HepG2 (cell line): Measurements from ENCODE around the gene HIVEP2. TPM values are rescaled to one million over a fixed set of nuclear protein-coding genes. Genes with fewer than 3 reads are reported as not detected.

Source experiments
- ATF7 ChIP-seq, 2 experiments: fragments of 450-650 bp in 1 of 2; sonication (generic) in 1 of 2; formaldehyde crosslinking in 1 of 2; IDR thresholded peaks; 2 replicates each; pipeline versions ENCODE4 v1.4.0 to v1.6.1; 2016 to 2020; ENCODE audit warnings: antibody characterized with exemption in 1 of 2, mild to moderate bottlenecking in 1 of 2, missing genetic modification reagents in 1 of 2
- CREB1 ChIP-seq, 2 experiments: fragments of 450-650 bp in 1 of 2; IDR thresholded peaks; 2 replicates each; pipeline ENCODE4 v1.6.1; 2016 to 2017; ENCODE audit warnings: control low read depth in 1 of 2, mild to moderate bottlenecking in 1 of 2, missing compliant biosample characterization in 1 of 2, missing genetic modification characterization in 1 of 2
- FOSL1 ChIP-seq: sonication (generic); formaldehyde crosslinking; IDR thresholded peaks from 2 replicates; pipeline ENCODE4 v1.9.0; 2021; ENCODE audit warnings: missing genetic modification reagents, borderline replicate concordance
- GABPA ChIP-seq, 2 experiments: IDR thresholded peaks; 2 replicates each; pipeline ENCODE4 v1.6.1; 2011 to 2016; ENCODE audit warnings: low read depth in 2 of 2, low read length in 1 of 2, missing biosample characterization in 1 of 2, missing genetic modification characterization in 1 of 2
- GATAD2A ChIP-seq: IDR thresholded peaks from 2 replicates; pipeline ENCODE4 v1.6.1; 2016
- HMG20A ChIP-seq: IDR thresholded peaks from 2 replicates; pipeline ENCODE4 v1.6.1; 2016; ENCODE audit warnings: borderline replicate concordance
- MNT ChIP-seq: fragments of 450-650 bp; IDR thresholded peaks from 2 replicates; pipeline ENCODE4 v1.6.1; 2016
- NCOA5 ChIP-seq: sonication (generic); formaldehyde crosslinking; IDR thresholded peaks from 2 replicates; pipeline ENCODE4 v1.4.0; 2020; ENCODE audit warnings: missing genetic modification reagents
- PAXIP1 ChIP-seq: sonication (generic); formaldehyde crosslinking; conservative IDR thresholded peaks from 2 replicates; pipeline ENCODE4 v1.4.0; 2020; ENCODE audit warnings: mild to moderate bottlenecking, missing genetic modification reagents, moderate library complexity
- RXRB ChIP-seq: IDR thresholded peaks from 2 replicates; pipeline ENCODE4 v1.6.1; 2016; ENCODE audit warnings: borderline replicate concordance, missing genetic modification reagents, missing compliant biosample characterization
- SAP130 ChIP-seq: IDR thresholded peaks from 2 replicates; pipeline ENCODE4 v1.6.1; 2016; ENCODE audit warnings: low read depth
- SOX5 ChIP-seq: IDR thresholded peaks from 2 replicates; pipeline ENCODE4 v1.6.1; 2016; ENCODE audit warnings: borderline replicate concordance
- SOX6 ChIP-seq, 2 experiments: fragments of 450-650 bp in 1 of 2; sonication (generic) in 1 of 2; formaldehyde crosslinking in 1 of 2; IDR thresholded peaks; 2 replicates each; pipeline versions ENCODE4 v1.4.0 to v1.6.1; 2017 to 2020; ENCODE audit warnings: antibody characterized with exemption in 1 of 2, mild to moderate bottlenecking in 1 of 2, missing genetic modification reagents in 1 of 2
- ZBTB21 ChIP-seq: sonication (generic); formaldehyde crosslinking; IDR thresholded peaks from 2 replicates; pipeline ENCODE4 v1.4.0; 2020; ENCODE audit warnings: missing genetic modification reagents
- ZNF468 ChIP-seq: sonication (generic); formaldehyde crosslinking; IDR thresholded peaks from 2 replicates; pipeline ENCODE4 v1.8.0; 2022; ENCODE audit warnings: mild to moderate bottlenecking, moderate library complexity, missing genetic modification reagents
- ZNF619 ChIP-seq: sonication (generic); formaldehyde crosslinking; IDR thresholded peaks from 2 replicates; pipeline ENCODE4 v1.4.0; 2020; ENCODE audit warnings: mild to moderate bottlenecking, missing genetic modification reagents
- ZNF878 ChIP-seq: sonication (generic); formaldehyde crosslinking; IDR thresholded peaks from 2 replicates; pipeline ENCODE4 v1.8.1; 2023; ENCODE audit warnings: mild to moderate bottlenecking, missing genetic modification reagents, moderate library complexity
- polyA plus RNA-seq, 8 experiments: library from polyadenylated mRNA; depleted of rRNA in 3 of 8; stranded (reverse) in 7 of 8; unstranded in 1 of 8; fragments of >200 nt; fragmentation: Illumina TruSeq in 4 of 8; extraction: Trizol in 4 of 8; gene quantifications; 2 replicates each; pipeline versions ENCODE4 v1.2.1 to v1.2.3, GENCODE V29; 2011 to 2016; ENCODE audit warnings: low read depth in 4 of 8, missing spikeins in 1 of 8, mixed read lengths in 1 of 8; ENCODE audit not compliant: insufficient read depth in 1 of 8
- total RNA-seq, 5 experiments: library from RNA; depleted of rRNA; stranded (reverse); fragments of >200 nt; fragmentation: Illumina TruSeq; extraction: Trizol; gene quantifications; 2 replicates each; pipeline ENCODE4 v1.2.3, GENCODE V29; 2016; ENCODE audit warnings: low read depth in 1 of 5
- TF ChIP-seq, protein P1 (sequence below): IDR thresholded peaks from 2 replicates; pipeline ENCODE4 v1.4.0; 2020; ENCODE audit warnings: mild to moderate bottlenecking, missing genetic modification reagents
- TF ChIP-seq, protein P2 (sequence below): sonication (generic); formaldehyde crosslinking; IDR thresholded peaks from 2 replicates; pipeline ENCODE4 v1.8.1; 2023; ENCODE audit warnings: mild to moderate bottlenecking, moderate library complexity, missing genetic modification reagents

The HIVEP2 gene
- total and polyA plus RNA-seq, 2 of the 13 experiments (the other 11 are each of a cell fraction or from before 2014, with no cell fraction given), result 3.4 to 12.9 TPM

DNA sequence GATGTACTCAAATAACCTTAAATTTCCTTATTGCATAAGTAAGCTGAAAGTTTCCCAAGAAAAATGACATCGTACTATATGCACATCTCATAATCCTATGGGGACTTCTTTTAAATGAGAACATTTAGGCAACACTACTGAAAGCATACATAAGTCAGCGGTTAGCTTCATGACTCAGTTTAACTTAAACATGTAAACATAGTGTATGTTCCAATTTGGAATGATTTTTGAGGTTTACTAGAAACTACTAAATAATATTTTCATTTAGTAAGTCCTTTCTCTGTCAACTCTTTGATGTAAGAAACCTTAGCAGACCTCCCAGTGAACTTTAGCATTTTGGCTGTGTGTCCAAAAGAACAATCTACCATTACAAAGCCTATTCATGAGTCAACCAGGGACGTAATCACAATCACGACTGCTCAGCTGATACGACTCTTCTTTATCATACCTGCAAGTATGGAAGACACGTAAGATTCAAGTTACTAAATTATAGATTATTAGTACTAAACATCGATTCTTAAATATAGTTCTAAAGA is 19.3 kb downstream of the HIVEP2 start (continued):
- TF ChIP-seq MNT, result no peak
- TF ChIP-seq FOSL1 (CRISPR knock-in tag), result peak; percentile 38; the same call in 1 of the 2 replicates
- TF ChIP-seq ZNF619 (CRISPR knock-in tag), result no peak
- peak; percentile 34; the same call in 1 of the 2 replicates for TF ChIP-seq ATF7 (IDR thresholded peaks at IDR 0.05)
- TF ChIP-seq ATF7 (CRISPR knock-in tag; IDR thresholded peaks at IDR 0.05), result no peak
- TF ChIP-seq HMG20A (CRISPR knock-in tag), result peak; percentile 45; the same call in 1 of the 2 replicates
- TF ChIP-seq, protein P1, sequence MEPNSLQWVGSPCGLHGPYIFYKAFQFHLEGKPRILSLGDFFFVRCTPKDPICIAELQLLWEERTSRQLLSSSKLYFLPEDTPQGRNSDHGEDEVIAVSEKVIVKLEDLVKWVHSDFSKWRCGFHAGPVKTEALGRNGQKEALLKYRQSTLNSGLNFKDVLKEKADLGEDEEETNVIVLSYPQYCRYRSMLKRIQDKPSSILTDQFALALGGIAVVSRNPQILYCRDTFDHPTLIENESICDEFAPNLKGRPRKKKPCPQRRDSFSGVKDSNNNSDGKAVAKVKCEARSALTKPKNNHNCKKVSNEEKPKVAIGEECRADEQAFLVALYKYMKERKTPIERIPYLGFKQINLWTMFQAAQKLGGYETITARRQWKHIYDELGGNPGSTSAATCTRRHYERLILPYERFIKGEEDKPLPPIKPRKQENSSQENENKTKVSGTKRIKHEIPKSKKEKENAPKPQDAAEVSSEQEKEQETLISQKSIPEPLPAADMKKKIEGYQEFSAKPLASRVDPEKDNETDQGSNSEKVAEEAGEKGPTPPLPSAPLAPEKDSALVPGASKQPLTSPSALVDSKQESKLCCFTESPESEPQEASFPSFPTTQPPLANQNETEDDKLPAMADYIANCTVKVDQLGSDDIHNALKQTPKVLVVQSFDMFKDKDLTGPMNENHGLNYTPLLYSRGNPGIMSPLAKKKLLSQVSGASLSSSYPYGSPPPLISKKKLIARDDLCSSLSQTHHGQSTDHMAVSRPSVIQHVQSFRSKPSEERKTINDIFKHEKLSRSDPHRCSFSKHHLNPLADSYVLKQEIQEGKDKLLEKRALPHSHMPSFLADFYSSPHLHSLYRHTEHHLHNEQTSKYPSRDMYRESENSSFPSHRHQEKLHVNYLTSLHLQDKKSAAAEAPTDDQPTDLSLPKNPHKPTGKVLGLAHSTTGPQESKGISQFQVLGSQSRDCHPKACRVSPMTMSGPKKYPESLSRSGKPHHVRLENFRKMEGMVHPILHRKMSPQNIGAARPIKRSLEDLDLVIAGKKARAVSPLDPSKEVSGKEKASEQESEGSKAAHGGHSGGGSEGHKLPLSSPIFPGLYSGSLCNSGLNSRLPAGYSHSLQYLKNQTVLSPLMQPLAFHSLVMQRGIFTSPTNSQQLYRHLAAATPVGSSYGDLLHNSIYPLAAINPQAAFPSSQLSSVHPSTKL (CRISPR knock-in tag), result peak; percentile 77
- no peak for TF ChIP-seq SOX6 (IDR thresholded peaks at IDR 0.05)
- TF ChIP-seq SOX6 (CRISPR knock-in tag; IDR thresholded peaks at IDR 0.05), result peak; percentile 84
- no peak for TF ChIP-seq ZNF468 (CRISPR knock-in tag)
- 0 out of 2 replicates have a peak, but pooled peaks have one; percentile 2 for TF ChIP-seq ZNF878 (CRISPR knock-in tag)
- TF ChIP-seq SAP130 (CRISPR knock-in tag), result peak; percentile 73
- no peak for TF ChIP-seq GABPA (IDR thresholded peaks at IDR 0.05; ENCODE audit: low read depth, low read length)
- TF ChIP-seq GABPA (CRISPR knock-in tag; IDR thresholded peaks at IDR 0.05; ENCODE audit: low read depth), result peak; percentile 16; the same call in 1 of the 2 replicates
- TF ChIP-seq NCOA5 (CRISPR knock-in tag), result no peak
- TF ChIP-seq SOX5 (CRISPR knock-in tag), result peak; percentile 94
- TF ChIP-seq PAXIP1 (CRISPR knock-in tag), result peak; percentile 64
- TF ChIP-seq CREB1 (IDR thresholded peaks at IDR 0.05), result peak; percentile 4; the same call in 1 of the 2 replicates
- peak; percentile 61 for TF ChIP-seq CREB1 (CRISPR knock-in tag; IDR thresholded peaks at IDR 0.05)
- TF ChIP-seq RXRB, result peak; percentile 47
- peak; percentile 54; the same call in 1 of the 2 replicates for TF ChIP-seq GATAD2A (CRISPR knock-in tag)
- TF ChIP-seq ZBTB21 (CRISPR knock-in tag), result peak; percentile 88
- TF ChIP-seq, protein P2, sequence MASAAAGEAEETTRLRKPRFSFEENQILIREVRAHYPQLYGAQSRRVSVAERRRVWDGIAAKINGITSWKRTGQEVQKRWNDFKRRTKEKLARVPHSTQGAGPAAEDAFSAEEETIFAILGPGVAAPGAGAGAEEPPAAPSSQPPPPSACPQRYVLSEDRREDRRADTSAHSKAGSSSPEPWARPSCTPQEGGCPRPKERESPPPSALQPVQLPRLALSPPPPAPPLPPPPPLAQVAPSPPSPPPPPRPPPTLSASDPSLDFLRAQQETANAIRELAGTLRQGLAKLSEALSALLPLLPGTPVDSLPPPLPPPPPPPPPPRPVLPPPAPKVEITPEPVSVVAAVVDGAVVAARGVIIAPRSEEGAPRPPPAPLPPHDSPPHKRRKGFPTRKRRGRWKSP, result peak; percentile 14; the same call in 1 of the 2 replicates
